CD14-positive monocyte (primary cell): ENCODE measurements around the gene DUS3L. TPM values are rescaled to one million over a fixed set of nuclear protein-coding genes. Genes with fewer than 3 reads are reported as not detected.
A peak's percentile ranks its signal among the peaks of the same experiment; 100 is the strongest.

Experiments
- DNase-seq, 3 donors: peaks; one replicate each; pipeline ENCODE4 v3.0.0-alpha.2; 2011 to 2022
- H2AFZ ChIP-seq: 2 replicates; pipeline ENCODE4 v1.6.0; 2012; ENCODE audit warnings: mild to moderate bottlenecking, low read depth, low read length, inconsistent platforms; ENCODE audit not compliant: insufficient read depth, poor library complexity, severe bottlenecking
- H3K27ac ChIP-seq, 2 donors: 1 replicate in 1 of 2; 2 replicates in 1 of 2; pipeline ENCODE4 v1.5.1; 2012 to 2013; ENCODE audit warnings: low read length in 2 of 2, control low read depth in 1 of 2, inconsistent platforms in 1 of 2, low read depth in 1 of 2, mild to moderate bottlenecking in 1 of 2
- H3K27me3 ChIP-seq, 2 donors: one replicate each; pipeline versions ENCODE4 v1.6.0 to v1.6.1; 2011 to 2013; ENCODE audit warnings: low read length in 2 of 2; ENCODE audit not compliant: control insufficient read depth in 2 of 2, insufficient read depth in 2 of 2
- H3K36me3 ChIP-seq, 2 donors: replicated peaks in 1 of 2; 1 replicate in 1 of 2; 2 replicates in 1 of 2; pipeline versions ENCODE4 v1.5.1 to v1.6.1; 2012 to 2013; ENCODE audit warnings: low read length in 2 of 2, control low read depth in 1 of 2, inconsistent platforms in 1 of 2, mild to moderate bottlenecking in 1 of 2; ENCODE audit not compliant: insufficient read depth in 2 of 2, control insufficient read depth in 1 of 2
- H3K4me1 ChIP-seq, 2 donors: 1 replicate in 1 of 2; 2 replicates in 1 of 2; pipeline versions ENCODE4 v1.5.1 to v1.6.1; 2012 to 2013; ENCODE audit warnings: low read length in 2 of 2, control low read depth in 1 of 2, inconsistent platforms in 1 of 2, mild to moderate bottlenecking in 1 of 2, moderate library complexity in 1 of 2; ENCODE audit not compliant: insufficient read depth in 2 of 2, control insufficient read depth in 1 of 2
- H3K4me2 ChIP-seq: replicated peaks from 2 replicates; pipeline ENCODE3; 2012; ENCODE audit warnings: low read length, moderate library complexity, mild to moderate bottlenecking; ENCODE audit not compliant: poor library complexity, severe bottlenecking; ENCODE audit errors: extremely low read depth
- H3K4me3 ChIP-seq, 3 experiments: fragments of 200-600 bp in 1 of 3; sonication (generic) in 1 of 3; replicated peaks in 1 of 3; 1 replicate in 2 of 3; 2 replicates in 1 of 3; pipeline ENCODE4 v1.5.1; 2011 to 2013; ENCODE audit warnings: low read length in 3 of 3, mild to moderate bottlenecking in 3 of 3, control low read depth in 2 of 3, low read depth in 2 of 3, inconsistent platforms in 1 of 3, moderate library complexity in 1 of 3
- H3K79me2 ChIP-seq: 2 replicates; pipeline ENCODE4 v1.6.0; 2012; ENCODE audit warnings: mild to moderate bottlenecking, control low read depth, inconsistent platforms, low read length, moderate library complexity; ENCODE audit not compliant: insufficient read depth
- H3K9ac ChIP-seq: 2 replicates; pipeline ENCODE4 v1.6.0; 2017; ENCODE audit warnings: low read length, mild to moderate bottlenecking; ENCODE audit not compliant: insufficient read depth, poor library complexity, severe bottlenecking
- H3K9me3 ChIP-seq, 2 donors: replicated peaks in 1 of 2; 1 replicate in 1 of 2; 2 replicates in 1 of 2; pipeline versions ENCODE4 v1.5.1 to v1.6.1; 2012 to 2013; ENCODE audit warnings: low read length in 2 of 2, control low read depth in 1 of 2; ENCODE audit not compliant: control insufficient read depth in 1 of 2, insufficient read depth in 1 of 2
- H4K20me1 ChIP-seq: 2 replicates; pipeline ENCODE4 v1.6.0; 2012; ENCODE audit warnings: mild to moderate bottlenecking, low read length, control low read depth, moderate library complexity; ENCODE audit not compliant: insufficient read depth
- H3K27ac Mint-ChIP-seq, 7 donors: one replicate each; pipeline ENCODE4 v1.8.0; 2020; ENCODE audit warnings: mild to moderate bottlenecking in 7 of 7, mixed read lengths in 7 of 7, moderate library complexity in 6 of 7, inconsistent platforms in 2 of 7
- H3K27me3 Mint-ChIP-seq, 3 donors: one replicate each; pipeline ENCODE4 v1.8.0; 2021 to 2022; ENCODE audit warnings: low read depth in 3 of 3, mild to moderate bottlenecking in 3 of 3, mixed read lengths in 3 of 3, moderate library complexity in 3 of 3, inconsistent platforms in 1 of 3
- H3K36me3 Mint-ChIP-seq, 2 donors: one replicate each; pipeline ENCODE4 v1.8.0; 2020; ENCODE audit warnings: mixed read lengths in 2 of 2, inconsistent platforms in 1 of 2, mild to moderate bottlenecking in 1 of 2
- H3K4me1 Mint-ChIP-seq: one replicate; pipeline ENCODE4 v1.8.0; 2020; ENCODE audit warnings: mild to moderate bottlenecking, mixed read lengths
- H3K4me3 Mint-ChIP-seq, 2 donors: one replicate each; pipeline ENCODE4 v1.8.0; 2020; ENCODE audit warnings: mild to moderate bottlenecking in 2 of 2, mixed read lengths in 2 of 2, moderate library complexity in 1 of 2
- H3K9me3 Mint-ChIP-seq, 7 donors: one replicate each; pipeline ENCODE4 v1.8.0; 2020 to 2022; ENCODE audit warnings: mixed read lengths in 7 of 7, mild to moderate bottlenecking in 6 of 7, moderate library complexity in 6 of 7, inconsistent platforms in 2 of 7
- WGBS: methylation state at CpG from one replicate; pipeline ENCODE4 v1.1.5; 2013; ENCODE audit warnings: missing lambda C conversion rate; ENCODE audit not compliant: insufficient coverage; 5-methylcytosine and 5-hydroxymethylcytosine counted together
- intact Hi-C, 2 donors: fragments of 100-400 bp; cut with micrococcal nuclease; formaldehyde crosslinking; loops; one replicate each; pipeline versions ENCODE4 v1.15.0 to v1.15.1; 2023
- polyA plus RNA-seq, 3 donors: library from polyadenylated mRNA; depleted of rRNA in 1 of 3; unstranded in 2 of 3; stranded (reverse) in 1 of 3; fragments of 300-500 nt in 2 of 3; fragments of >200 nt in 1 of 3; fragmentation: Illumina TruSeq in 2 of 3; gene quantifications; 1 replicate in 2 of 3; 2 replicates in 1 of 3; pipeline ENCODE4 v1.2.3, GENCODE V29; 2012 to 2021
- TF ChIP-seq, protein P1 (sequence below): fragments of 200-600 bp; IDR thresholded peaks from one replicate; pipeline ENCODE4 v1.8.0; 2022; ENCODE audit warnings: antibody characterized with exemption, mild to moderate bottlenecking

DUS3L gene
- polyA plus RNA-seq, 3 donors: 17.4 to 40.2 (median 23.4) TPM

DNA sequence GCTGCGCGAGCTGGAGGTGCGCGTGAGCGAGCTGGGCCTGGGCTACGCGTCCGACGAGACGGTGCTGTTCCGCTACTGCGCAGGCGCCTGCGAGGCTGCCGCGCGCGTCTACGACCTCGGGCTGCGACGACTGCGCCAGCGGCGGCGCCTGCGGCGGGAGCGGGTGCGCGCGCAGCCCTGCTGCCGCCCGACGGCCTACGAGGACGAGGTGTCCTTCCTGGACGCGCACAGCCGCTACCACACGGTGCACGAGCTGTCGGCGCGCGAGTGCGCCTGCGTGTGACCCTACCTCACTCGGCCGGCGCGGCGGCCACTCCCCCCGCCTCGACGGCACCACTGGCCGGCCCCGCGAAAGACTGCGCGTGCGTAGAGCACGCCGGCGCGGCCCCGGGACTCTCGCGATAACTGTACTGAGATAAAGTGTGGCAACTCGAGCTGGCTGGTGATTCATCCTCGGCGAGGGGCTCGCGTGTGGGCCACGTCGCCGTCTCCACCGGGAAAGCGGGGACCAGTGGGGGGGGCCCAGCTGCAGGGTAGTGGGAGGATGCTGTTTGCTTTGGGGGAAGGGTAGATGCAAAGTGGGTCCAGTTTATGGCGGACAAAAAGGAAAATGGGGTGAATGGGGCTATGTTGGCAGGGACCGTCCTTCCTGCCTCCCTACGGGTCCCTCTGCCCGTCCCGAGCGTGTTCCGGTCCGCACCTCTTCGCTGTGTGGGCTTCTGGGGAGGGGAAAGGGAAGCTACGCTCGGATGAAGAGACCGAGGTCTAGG lies 37.1 kb upstream of the DUS3L start:
- intact Hi-C loops: no loop called here
- peaks cover 2 to 15% (median 9%) of the 10 kb centered on the region in 7 donors for H3K9me3 Mint-ChIP-seq

DNA sequence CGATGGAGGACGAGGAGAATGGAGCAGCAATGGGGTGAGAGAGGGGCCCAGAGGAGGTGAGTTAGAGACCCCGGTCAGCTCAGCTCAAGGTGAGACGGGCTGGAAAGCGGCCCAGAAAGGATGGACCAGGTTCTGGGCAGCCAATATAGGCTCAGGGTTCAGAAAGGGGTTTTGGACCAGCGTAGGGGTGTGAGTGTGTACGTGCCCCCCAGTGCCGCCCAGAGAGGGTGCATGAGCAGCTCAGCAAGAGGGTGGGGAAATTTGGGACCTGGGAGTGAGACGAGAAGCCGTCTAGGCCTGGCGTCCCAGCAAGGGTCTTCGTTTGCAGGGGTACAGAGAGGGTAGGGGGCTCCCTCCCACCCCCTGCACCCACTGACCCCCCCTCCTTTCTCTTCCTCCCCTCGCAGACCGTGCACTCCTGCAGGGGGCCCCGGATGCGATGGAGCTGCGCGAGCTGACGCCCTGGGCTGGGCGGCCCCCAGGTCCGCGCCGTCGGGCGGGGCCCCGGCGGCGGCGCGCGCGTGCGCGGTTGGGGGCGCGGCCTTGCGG lies 36.5 kb upstream of the DUS3L start:
- Mint-ChIP-seq H3K36me3 (no peaks in the 10 kb centered on the region), H3K4me1 (peaks cover 18% of the 10 kb centered on the region), H3K27me3 (peaks cover 15 to 39% (median 23%) of the 10 kb centered on the region in 3 donors), H3K27ac (peak overlapping the region in 3 of 7 donors; percentile 36 to 84 (median 82)), H3K9me3 (peaks cover 2 to 15% (median 9%) of the 10 kb centered on the region in 7 donors), H3K4me3 (peak overlapping the region; percentile 78)
- peaks cover 0 to 5% of the 10 kb centered on the region in 2 donors for H3K9me3 ChIP-seq
- no peak for DNase-seq
- no peaks in the 10 kb centered on the region for H4K20me1 ChIP-seq
- peak overlapping the region; percentile 81 for H2AFZ ChIP-seq
- WGBS: 14% methylated on average over 31 of the region's 37 CpGs
- H3K27me3 ChIP-seq: peaks cover 0 to 19% of the 10 kb centered on the region in 2 donors
- peak overlapping the region in 1 of 3 experiments; percentile 70 for H3K4me3 ChIP-seq
- H3K27ac ChIP-seq: no peak overlapping the region
- H3K4me2 ChIP-seq: peak overlapping the region; percentile 66
- TF ChIP-seq, protein P1, sequence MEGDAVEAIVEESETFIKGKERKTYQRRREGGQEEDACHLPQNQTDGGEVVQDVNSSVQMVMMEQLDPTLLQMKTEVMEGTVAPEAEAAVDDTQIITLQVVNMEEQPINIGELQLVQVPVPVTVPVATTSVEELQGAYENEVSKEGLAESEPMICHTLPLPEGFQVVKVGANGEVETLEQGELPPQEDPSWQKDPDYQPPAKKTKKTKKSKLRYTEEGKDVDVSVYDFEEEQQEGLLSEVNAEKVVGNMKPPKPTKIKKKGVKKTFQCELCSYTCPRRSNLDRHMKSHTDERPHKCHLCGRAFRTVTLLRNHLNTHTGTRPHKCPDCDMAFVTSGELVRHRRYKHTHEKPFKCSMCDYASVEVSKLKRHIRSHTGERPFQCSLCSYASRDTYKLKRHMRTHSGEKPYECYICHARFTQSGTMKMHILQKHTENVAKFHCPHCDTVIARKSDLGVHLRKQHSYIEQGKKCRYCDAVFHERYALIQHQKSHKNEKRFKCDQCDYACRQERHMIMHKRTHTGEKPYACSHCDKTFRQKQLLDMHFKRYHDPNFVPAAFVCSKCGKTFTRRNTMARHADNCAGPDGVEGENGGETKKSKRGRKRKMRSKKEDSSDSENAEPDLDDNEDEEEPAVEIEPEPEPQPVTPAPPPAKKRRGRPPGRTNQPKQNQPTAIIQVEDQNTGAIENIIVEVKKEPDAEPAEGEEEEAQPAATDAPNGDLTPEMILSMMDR: no peak
- no peaks in the 10 kb centered on the region for H3K79me2 ChIP-seq
- H3K9ac ChIP-seq: no peak overlapping the region
- intact Hi-C loops: no loop called here
- H3K4me1 ChIP-seq: peaks cover 19 to 26% of the 10 kb centered on the region in 2 donors
- H3K36me3 ChIP-seq: no peaks in the 10 kb centered on the region

More for the DNA sequence above, 37.1 kb upstream of the DUS3L start:
- under 1% methylated on average over 91 of the region's 91 CpGs for WGBS
- H3K4me1 Mint-ChIP-seq: peaks cover 18% of the 10 kb centered on the region
- H3K4me3 ChIP-seq: peak overlapping the region; percentile 21 to 70 (median 41)
- H3K27ac Mint-ChIP-seq: peak overlapping the region; percentile 65 to 95 (median 87)
- peaks cover 19 to 26% of the 10 kb centered on the region in 2 donors for H3K4me1 ChIP-seq
- H3K27ac ChIP-seq: peak overlapping the region; percentile 58 to 73
- H2AFZ ChIP-seq: peak overlapping the region; percentile 81
- peaks cover 0 to 5% of the 10 kb centered on the region in 2 donors for H3K9me3 ChIP-seq
- DNase-seq: peak; percentile 83 to 90 (median 85)
- peak overlapping the region; percentile 83 to 87 for H3K4me3 Mint-ChIP-seq
- peaks cover 0 to 19% of the 10 kb centered on the region in 2 donors for H3K27me3 ChIP-seq
- H3K9ac ChIP-seq: peak overlapping the region; percentile 56
- no peaks in the 10 kb centered on the region for H4K20me1 ChIP-seq
- peak overlapping the region; percentile 66 for H3K4me2 ChIP-seq
- H3K36me3 ChIP-seq: no peaks in the 10 kb centered on the region
- no peaks in the 10 kb centered on the region for H3K79me2 ChIP-seq
- H3K36me3 Mint-ChIP-seq: no peaks in the 10 kb centered on the region
- TF ChIP-seq, protein P1: no peak
- H3K27me3 Mint-ChIP-seq: peaks cover 13 to 38% (median 23%) of the 10 kb centered on the region in 3 donors
